ENCODE measurements around the gene FGFR2. TPM values are rescaled to one million over a fixed set of nuclear protein-coding genes. Genes with fewer than 3 reads are reported as not detected.
"Not testable (repeated sequence)": the region's sequence is repeated elsewhere in the genome, so short reads cannot be mapped to it uniquely, and the experiment has no call there.

FGFR2 gene
- total RNA-seq, 1 donor from 2014 or later, result 88.3 TPM

GRCh38 chr10:121558238-121558637 is 40.0 kb downstream of the FGFR2 start:
- no peak overlapping the region for H3K27ac Mint-ChIP-seq
- DNase-seq (ENCODE audit: low spot score in 2 of 2, unreplicated experiment in 2 of 2), result no peak
- peaks cover 18% of the 10 kb centered on the region for H3K36me3 Mint-ChIP-seq
- H3K4me1 Mint-ChIP-seq, result peaks cover 44% of the 10 kb centered on the region
- no peaks in the 10 kb centered on the region for H3K9me3 Mint-ChIP-seq
- TF ChIP-seq CTCF (IDR thresholded peaks at IDR 0.05; ENCODE audit: unreplicated experiment), result no peak
- H3K27me3 Mint-ChIP-seq (ENCODE audit: low read depth), result no peaks in the 10 kb centered on the region
- H3K4me3 Mint-ChIP-seq, result no peak overlapping the region

GRCh38 chr10:121556918-121557573 is 41.2 kb downstream of the FGFR2 start:
- H3K4me3 Mint-ChIP-seq, result no peak overlapping the region
- H3K27me3 Mint-ChIP-seq (ENCODE audit: low read depth), result no peaks in the 10 kb centered on the region
- H3K4me1 Mint-ChIP-seq, result peaks cover 56% of the 10 kb centered on the region
- peaks cover 12% of the 10 kb centered on the region for H3K36me3 Mint-ChIP-seq
- TF ChIP-seq CTCF (IDR thresholded peaks at IDR 0.05; ENCODE audit: unreplicated experiment), result no peak
- no peaks in the 10 kb centered on the region for H3K9me3 Mint-ChIP-seq
- DNase-seq (ENCODE audit: low spot score in 2 of 2, unreplicated experiment in 2 of 2), result no peak
- H3K27ac Mint-ChIP-seq, result peak overlapping the region; percentile 81

DNA sequence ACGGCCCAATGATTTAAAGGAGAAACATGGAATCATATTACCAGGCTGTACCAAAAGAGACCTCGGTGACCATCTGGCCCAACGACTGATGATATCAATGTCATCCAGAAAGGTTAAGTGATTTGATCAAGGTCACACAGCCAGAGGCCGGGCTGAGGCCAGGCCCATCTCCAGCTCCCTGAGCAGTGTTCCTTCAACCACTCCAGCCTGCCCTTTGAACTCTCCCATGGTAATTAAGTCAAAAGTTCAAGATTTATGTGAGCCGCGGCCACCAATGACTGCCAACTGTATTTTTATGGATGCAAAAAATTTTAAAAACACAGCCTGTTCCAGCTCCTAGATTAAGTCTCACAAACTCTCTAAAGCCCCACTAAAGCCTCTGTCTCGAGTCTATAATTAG is 41.8 kb downstream of the FGFR2 start:
- Mint-ChIP-seq H3K36me3 (peaks cover 9% of the 10 kb centered on the region), H3K4me1 (peaks cover 57% of the 10 kb centered on the region), H3K4me3 (no peak overlapping the region)

DNA sequence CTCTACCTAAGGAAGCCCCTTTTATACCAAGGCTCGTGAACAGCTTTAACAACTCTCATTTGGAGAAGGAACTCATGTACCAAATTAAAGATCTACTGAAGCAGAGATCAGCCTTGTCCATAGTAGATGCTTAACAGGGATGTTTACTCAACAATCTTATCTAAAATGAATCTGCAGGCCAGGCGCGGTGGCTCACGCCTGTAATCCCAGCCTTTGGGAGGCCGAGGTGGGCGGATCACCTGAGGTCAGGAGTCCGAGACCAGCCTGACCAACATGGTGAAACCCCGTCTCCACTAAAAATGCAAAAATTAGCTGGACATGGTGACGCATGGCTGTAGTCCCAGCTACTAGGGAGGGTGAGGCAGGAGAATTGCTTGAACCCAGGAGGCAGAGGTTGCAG is 43.3 kb downstream of the FGFR2 start:
- not testable (repeated sequence) for DNase-seq (ENCODE audit: low spot score in 2 of 2, unreplicated experiment in 2 of 2); H3K9me3 Mint-ChIP-seq; H3K27me3 Mint-ChIP-seq (ENCODE audit: low read depth); H3K4me3 Mint-ChIP-seq
- Mint-ChIP-seq H3K36me3 (peaks cover 16% of the 10 kb centered on the region), H3K4me1 (peaks cover 57% of the 10 kb centered on the region), H3K27ac (peak overlapping the region; percentile 67)

More for the DNA sequence above, 41.8 kb downstream of the FGFR2 start:
- no peaks in the 10 kb centered on the region for H3K27me3 Mint-ChIP-seq (ENCODE audit: low read depth)
- peak overlapping the region; percentile 81 for H3K27ac Mint-ChIP-seq
- no peak for TF ChIP-seq CTCF (IDR thresholded peaks at IDR 0.05; ENCODE audit: unreplicated experiment)
- DNase-seq (ENCODE audit: low spot score in 2 of 2, unreplicated experiment in 2 of 2), result no peak
- H3K9me3 Mint-ChIP-seq, result no peaks in the 10 kb centered on the region

- peak overlapping the region; percentile 99 for H3K27ac Mint-ChIP-seq
- peaks cover 7% of the 10 kb centered on the region for H3K9me3 Mint-ChIP-seq
- H3K36me3 Mint-ChIP-seq, result peaks cover 28% of the 10 kb centered on the region
- H3K27me3 Mint-ChIP-seq (ENCODE audit: low read depth), result no peaks in the 10 kb centered on the region
- peaks cover 55% of the 10 kb centered on the region for H3K4me1 Mint-ChIP-seq
- TF ChIP-seq CTCF (IDR thresholded peaks at IDR 0.05; ENCODE audit: unreplicated experiment), result no peak
- peak overlapping the region; percentile 31 for H3K4me3 Mint-ChIP-seq
- peak in 1 of 2 experiments; percentile 70 for DNase-seq (ENCODE audit: low spot score in 2 of 2, unreplicated experiment in 2 of 2)
Measured at GRCh38 chr10:121553511-121554264, 44.6 kb downstream of the FGFR2 start.

DNA sequence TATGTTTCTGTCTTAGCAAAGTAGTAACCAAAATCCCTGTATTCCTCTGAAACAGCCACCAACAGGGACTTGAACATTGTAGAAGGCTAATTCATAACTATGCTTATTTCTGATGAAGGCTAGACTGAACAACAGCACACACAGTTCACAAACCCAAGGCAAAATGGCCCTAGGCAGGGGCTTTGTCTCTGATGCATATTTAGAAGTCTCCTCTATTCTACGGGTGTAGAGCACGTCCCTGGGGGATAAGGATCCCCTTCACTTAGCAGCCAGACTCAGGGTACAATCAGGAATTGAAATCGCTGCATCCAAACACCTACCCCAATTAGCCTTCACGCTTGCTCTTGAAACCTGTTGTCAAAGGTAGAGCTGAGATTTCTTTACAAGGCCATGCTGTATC is 45.5 kb downstream of the FGFR2 start:
- Mint-ChIP-seq H3K36me3 (peaks cover 33% of the 10 kb centered on the region), H3K27ac (peak overlapping the region; percentile 99), H3K27me3 (ENCODE audit: low read depth) (no peaks in the 10 kb centered on the region), H3K9me3 (peaks cover 7% of the 10 kb centered on the region), H3K4me1 (peaks cover 50% of the 10 kb centered on the region), H3K4me3 (no peak overlapping the region)
- DNase-seq (ENCODE audit: low spot score in 2 of 2, unreplicated experiment in 2 of 2), result no peak
- no peak for TF ChIP-seq CTCF (IDR thresholded peaks at IDR 0.05; ENCODE audit: unreplicated experiment)
